GM20431 (cell line): ENCODE measurements around the gene EPS15.
"Not testable (repeated sequence)": the region's sequence is repeated elsewhere in the genome, so short reads cannot be mapped to it uniquely, and the experiment has no call there.

Experiments
- in situ Hi-C: fragments of 300-500 bp; cut with MseI, MboI; formaldehyde crosslinking; loops from one replicate; pipeline ENCODE4 v1.15.0; 2020; ENCODE audit warnings: low sequenced_read_pairs; ENCODE audit not compliant: unreplicated experiment

EPS15 gene

DNA sequence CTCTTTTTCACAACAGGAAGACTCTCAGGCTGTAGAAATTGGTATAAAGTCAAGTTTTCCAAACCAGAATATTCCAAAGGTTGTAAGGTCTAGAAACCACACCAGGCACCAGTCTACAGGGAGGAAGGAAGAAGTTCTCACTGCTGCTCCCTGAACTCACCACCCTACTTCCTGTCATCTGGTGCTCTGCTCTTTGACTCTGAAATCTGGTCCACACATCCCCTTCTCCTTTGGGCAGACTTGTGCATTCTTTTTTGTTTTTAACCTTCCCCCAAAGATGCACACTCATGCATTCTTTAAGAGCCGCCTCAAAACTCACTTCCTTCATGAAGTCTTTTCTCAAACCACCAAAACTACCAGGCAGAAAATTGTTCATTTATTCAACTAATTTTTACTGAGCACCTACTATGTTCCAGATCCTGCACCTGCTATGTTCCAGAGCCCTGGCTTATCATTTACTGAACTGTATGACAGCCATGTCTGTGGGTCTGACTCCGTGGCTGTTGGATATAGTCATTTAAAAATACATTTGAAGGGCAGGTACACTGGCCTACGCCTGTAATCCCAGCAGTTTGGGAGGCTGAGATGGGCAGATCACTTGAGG lies 30.1 kb upstream of the EPS15 start:
- in situ Hi-C loops, result no loop called here

DNA sequence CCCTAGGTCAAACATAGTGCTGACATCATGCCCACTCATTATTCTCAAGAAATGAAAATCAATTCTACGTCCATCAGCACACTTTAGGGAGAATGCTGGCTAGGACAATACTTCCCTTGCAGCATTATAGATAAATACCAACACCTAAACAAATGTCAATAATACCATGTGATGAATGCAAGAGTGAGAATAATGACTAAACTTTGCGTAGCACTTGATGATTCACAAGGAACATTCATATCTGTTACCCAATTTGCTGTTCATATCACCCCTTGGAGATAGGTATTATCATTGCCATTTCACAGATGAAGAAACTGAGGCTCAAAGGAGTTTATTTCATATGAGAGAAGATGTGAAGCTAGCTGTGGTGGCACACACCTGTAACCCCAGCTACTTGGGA lies 24.8 kb upstream of the EPS15 start:
- in situ Hi-C loops, result no loop called here

DNA sequence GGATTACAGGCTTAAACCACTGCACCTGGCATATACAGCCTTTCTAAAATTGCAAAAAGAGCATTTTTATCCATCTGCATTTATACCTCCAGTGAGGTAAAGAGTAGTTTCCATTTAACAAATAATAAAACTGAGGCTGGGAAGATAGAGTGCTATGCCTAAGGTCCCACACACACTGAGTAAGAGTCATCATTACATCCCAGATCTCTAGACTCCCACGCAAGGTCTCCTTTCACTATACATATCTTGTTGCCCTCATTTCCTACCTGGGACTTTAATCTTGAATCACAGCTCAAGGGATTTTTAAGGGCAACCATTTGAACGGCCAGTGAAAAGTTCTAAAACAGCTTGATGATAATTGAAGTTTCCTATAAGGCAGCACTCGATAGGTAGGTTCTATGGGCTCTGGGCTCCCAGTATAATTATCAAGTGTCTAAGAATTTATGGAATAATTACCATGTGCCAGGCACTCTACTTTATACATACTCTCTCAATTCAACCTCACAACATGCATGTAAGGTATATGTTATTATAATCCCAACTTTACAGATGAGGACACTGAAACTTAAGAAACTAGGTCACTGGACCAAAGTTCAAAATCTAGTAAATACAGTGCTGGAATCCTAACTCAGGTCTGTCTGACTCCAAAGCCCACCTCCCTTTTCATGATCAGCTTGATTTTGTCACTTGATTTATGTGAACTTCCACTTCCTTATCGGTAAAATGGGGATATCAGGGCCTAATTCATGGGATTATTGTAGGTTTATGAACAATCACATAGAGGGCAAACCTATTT lies 23.3 kb upstream of the EPS15 start:
- in situ Hi-C loops, result no loop called here

DNA sequence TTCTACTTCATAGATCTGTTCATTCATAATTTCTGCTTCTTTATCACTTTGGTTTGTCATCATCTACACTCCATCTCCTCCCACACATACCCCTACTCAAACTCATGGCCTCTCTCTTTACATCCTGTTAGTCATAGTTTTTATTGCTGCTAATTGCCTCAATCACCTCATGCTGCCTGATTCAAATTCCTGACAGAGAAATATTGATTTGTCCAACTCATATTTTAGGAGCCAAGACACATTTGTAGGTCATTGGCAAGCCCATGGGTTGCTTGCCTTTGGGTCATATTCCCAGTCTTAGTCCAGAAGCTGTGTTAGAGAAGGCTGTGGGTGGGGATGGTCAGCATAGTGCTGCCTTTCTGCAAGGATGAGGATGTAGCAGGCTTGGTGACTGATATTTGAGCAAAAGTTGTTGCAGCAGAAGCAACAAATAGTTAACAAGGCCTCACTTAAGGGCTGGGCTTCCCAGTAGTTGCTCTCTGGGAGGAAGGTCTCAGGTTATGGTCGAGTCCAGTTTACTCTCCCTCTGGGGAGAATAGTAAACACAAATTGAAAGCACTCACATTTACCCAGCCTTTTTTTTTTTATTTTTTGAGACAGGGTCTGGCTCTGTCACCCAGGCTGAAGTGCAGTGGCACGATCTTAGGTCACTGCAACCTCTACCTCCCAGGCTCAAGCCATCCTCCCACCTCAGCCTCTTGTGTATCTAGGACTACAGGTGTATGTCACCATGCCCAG lies 22.4 kb upstream of the EPS15 start:
- in situ Hi-C loops, result no loop called here

DNA sequence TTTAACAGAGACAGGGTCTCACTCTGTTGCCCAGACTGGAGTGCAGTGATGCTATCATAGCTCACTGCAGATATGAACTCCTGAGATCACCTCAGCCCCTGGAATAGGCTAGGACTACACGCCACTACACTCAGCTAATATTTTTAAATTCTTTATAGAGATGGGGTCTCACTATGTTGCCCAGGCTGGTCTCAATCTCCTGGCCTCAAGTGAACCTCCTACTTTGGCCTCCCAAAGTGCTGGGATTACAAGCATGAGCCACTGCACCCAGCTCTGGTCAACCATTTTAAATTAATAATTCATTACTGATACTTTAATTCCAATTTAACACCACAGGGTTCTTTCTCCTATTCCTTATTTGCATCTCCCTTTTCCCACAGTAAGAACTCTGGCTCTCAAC lies 18.5 kb upstream of the EPS15 start:
- in situ Hi-C loops, result no loop called here

DNA sequence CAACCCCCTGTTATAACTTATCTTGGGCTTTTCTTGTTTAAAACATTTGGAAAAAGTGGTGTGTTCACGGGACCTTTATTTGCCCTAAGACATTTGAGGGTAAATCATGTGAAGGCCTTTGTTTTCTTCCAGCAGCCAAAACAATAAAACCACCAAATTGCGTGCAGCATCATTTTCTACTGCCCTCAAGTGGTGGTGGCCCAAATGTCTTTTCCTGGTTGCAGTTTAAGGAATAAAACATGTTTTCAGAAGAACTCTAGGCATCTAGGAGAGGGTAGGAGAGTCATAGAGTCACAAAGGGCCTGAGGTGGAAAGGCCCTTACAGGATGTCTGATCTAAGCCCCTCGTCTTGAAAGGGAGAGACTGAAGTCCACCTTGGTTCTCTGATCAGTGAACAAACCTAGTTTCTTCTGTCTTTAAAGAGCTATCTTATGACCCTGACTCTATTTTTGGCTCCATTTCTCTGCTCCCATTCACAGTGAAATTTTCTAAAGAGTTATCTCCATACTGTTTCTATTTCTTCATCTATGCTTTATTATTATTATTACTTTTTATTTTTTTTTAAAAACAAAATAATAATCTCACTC lies 16.0 kb upstream of the EPS15 start:
- in situ Hi-C loops, result no loop called here

DNA sequence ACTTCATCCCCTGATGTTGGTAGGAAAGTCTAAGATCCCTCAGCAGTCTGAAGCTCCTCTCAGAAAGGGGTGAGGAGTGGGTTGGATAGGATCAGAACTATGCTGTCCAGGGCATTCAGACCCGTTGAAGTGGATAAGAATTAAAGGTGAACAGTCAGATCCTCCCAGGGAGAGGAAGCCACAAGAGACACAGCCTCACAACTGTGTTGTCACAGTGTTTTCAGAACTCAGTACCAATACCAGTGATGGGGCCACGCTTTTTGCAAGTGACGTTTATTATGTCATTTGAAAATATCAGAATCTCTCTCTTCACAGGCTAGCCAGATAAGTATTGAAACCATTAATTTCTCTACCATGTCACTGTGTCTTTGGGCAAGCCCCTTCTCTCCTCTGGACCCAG lies 15.4 kb upstream of the EPS15 start:
- in situ Hi-C loops, result no loop called here

DNA sequence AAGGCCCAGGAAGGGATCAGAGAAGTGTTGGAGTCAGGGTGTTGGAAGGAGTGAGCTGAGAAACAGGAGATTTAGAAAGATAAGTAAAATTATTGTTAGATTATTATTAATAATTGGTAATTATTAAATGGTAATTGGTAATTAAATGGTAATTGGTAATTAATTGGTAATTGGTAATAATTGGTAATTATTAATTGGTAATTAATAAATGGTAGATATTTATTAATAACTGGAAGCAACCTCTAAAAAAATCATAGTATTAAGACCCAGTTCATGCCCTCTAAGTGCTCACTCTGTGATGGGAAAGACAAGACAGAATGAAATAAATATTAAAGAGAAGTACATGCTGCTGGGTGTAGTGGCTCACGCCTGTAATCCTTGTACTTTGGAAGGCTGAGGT lies 13.8 kb upstream of the EPS15 start:
- in situ Hi-C loops, result no loop called here

DNA sequence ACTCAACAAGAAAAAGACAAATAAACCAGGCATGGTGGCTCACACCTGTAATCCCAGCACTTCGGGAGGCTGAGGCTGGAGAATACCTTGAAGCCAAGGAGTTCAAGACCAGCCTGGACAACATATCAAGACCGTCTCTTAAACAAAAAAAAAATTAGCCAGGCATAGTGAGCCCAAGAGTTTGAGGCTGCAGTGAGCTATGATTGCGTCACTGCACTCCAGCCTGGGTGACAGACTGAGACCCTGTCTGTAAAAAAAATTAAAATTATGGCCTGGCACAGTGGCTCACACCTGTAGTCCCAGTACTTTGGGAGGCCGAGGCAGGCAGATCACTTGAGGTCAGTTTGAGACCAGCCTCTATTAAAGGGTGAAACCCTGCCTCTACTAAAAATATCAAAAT lies 11.4 kb upstream of the EPS15 start:
- in situ Hi-C loops, result not testable (repeated sequence)

DNA sequence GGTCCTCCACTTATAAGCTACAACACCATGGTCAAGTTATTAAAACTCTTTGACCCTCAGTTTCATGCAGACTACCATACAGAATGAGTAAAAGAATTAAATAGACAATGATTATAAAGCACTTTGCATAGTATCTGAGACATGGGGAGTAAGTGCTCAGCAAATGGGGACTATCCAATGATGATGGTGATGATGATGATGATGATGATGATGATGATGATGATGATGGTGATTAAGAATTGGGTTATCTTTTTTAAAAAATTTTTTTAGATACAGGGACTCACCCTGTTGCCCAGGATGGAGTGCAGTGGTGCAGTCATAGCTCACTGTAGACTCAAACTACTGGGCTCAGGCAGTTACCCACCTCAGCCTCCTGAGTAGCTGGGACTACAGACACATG lies 8.1 kb upstream of the EPS15 start:
- in situ Hi-C loops, result no loop called here

DNA sequence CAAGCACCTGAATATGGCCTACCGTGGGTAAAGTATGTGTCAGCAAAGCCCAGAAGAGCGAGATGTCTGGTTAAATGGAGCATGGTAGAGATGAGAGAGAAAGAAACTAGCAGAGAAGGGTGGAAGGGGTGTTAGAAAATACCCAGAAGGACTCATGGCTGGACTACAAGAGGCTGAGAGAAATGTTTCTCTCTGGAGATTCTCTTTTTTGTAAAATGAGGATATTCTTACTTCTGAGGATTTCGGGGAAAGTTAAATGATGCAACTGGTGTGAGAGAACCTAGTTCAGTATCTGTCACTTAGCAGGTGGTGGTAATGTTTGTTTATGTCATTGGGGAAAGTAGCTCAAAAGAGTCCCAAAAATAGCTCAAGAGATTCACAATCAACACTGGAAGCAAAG lies 7.2 kb upstream of the EPS15 start:
- in situ Hi-C loops, result no loop called here

DNA sequence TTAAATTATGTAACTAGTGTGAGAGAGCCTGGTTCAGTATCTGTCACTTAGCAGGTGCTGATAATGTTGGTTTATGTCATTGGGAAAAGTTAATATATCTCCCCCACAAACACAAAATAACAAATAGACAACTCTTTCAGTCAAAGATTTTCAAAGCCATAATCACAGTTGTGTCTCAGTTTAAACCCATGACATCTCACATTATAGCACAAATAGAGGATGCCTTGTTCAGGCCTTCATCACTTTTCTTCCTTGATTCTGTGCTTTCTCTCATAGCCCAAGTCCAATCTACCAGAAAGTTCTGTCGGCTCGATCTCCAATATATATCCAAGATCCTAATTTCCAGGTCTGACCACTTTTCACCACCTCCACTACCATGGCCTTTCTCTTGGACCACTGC lies 6.2 kb upstream of the EPS15 start:
- in situ Hi-C loops, result no loop called here

DNA sequence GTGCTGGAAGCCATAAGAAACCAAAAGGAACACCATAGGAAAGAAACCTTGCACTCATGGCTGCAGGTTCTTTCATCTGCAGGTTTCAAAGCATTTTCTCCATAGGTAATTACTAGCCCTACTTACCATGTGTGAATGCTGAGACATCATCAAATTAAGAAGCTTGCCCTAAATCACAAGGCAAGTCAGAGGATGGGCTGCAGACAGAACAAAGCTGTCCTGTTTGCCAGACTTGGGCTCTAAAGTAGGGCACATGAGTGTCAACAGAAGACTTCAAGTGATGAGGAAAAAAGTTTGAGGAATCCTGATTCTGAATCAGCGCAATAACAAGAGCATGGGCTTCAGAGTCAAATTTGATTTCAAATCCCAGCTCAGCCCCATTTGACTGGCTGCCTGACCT lies 5.8 kb upstream of the EPS15 start:
- in situ Hi-C loops, result no loop called here

DNA sequence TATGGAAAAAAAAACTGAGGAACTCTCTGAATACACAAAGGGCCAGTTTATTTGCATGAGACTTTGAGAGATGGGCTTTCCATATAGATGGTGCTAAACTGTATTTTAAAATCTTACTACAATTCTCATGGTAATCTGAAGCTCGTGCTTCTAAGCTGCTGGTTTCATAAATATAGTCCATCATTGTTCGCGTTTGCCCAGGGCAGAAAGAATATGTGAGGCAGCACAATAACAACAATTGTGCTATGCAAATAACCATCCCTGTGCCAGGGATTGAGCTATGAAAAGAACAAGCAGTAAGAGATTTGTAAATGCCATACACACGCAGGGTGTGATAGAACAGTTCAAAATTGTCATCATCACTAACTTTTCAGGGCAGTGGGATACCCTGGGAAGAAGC lies 4.9 kb upstream of the EPS15 start:
- in situ Hi-C loops, result no loop called here

DNA sequence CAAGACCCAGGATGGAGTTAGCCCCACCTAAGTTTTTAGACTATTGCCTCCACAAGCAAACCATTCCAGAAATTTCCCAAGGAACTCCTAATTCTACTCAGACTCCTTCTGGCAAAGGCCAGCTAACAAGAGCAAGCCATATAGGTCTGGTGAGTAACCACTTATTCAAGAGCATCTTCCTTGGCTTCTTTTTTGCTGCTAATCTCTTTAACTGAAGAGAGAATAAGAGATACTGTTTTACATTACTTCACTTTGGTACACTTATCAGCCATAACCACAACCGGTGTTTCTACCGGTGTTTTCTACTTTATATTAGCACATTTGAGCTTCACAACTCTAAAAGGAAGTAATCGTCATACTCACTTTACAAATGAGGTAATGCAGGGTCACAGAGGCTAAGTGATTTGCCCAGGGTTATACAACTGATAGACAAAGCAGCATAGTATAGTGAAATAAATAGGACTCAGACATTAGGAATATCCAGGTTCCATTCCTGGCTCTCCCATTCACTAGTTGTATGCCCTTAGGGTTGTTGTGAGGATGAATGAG lies 1.7 kb upstream of the EPS15 start:
- in situ Hi-C loops, result no loop called here

DNA sequence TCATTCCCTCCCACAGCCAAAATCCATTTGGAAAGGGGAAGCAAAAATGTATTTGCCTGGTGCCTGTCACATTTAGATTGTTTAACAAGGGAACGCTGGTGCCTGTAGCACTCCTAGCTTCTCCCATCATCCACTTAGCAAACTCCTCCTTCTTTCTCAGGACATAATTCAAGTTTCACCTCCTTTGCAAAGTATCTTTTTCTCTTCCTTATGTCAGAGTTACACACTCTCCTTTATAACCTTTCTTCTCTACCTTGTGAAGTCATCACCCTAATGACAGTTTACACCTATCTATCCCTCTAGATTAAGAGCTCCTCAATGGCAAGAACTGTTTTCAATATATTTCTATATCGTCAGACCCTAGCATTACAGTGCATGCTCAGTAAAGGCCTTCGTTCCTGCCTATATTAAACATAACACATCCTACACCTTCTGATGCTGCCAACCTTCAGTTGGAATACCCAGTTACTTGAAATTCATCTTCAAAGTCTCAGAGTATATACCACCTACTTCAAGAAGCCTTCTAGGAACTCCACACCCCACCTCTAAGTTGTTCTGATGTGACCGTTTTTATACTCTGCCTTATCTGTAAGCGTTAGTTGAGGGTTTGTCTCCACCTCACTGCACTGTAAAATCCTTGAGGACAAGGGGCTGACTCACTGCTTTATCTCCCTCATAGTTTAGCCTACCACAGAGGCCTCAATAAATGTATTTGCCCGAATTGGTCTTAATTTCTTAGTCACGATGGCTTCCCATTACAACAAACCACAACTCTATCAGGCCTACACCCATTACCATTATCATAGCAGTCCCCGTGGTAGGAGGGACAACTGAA lies 1.0 kb upstream of the EPS15 start:
- in situ Hi-C loops, result no loop called here

DNA sequence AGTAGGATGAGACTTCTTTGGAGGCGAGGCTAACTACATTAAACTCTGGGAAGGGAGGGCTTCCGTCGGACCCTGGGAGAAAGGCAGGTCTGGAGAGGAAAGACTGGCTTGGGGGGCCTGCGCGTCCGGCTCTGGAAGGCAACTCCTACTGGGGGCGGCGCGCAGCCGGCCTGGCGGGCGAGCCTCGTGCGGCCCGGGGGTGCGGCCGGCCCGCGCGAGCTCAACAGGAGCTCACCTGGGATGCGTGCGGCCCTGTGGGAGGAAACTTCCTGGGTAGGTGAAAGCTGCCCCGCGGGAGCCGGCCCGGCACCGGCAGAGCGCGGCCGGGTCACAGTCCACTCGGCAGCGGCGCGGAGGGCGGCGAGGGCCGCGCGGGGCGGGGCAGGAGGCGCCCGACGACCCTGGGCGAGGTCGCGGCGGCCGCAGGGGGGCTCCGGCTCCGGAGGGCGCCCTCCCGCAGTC lies 449 bp downstream of the EPS15 start:
- in situ Hi-C loops, result no loop called here

DNA sequence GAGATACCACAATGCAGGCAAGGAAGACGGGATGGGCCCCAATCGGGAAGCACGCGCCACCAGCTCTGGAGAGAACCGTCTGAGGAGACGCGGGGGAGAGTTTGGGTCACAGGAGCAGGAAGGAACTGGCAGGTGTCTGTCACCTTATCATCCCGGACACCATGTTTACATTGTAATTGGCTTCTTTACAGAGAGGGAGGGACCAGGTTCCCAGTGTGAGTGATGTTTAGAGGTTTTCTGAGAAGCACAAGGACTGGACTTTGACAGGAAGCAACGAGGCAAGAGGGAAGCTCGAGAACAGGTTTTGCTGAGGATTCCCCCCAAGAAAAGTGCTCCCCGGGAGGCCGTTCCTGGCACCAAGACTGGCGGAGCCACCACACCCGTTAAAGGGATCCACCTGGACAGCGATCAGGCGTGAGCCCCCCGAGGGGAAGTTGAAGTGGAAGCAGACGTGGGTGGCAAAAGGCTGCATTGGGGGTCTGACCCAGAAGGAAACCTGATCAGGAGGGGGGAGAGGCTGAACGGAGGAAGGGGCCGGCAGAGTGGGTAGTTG lies 957 bp downstream of the EPS15 start:
- in situ Hi-C loops, result no loop called here

DNA sequence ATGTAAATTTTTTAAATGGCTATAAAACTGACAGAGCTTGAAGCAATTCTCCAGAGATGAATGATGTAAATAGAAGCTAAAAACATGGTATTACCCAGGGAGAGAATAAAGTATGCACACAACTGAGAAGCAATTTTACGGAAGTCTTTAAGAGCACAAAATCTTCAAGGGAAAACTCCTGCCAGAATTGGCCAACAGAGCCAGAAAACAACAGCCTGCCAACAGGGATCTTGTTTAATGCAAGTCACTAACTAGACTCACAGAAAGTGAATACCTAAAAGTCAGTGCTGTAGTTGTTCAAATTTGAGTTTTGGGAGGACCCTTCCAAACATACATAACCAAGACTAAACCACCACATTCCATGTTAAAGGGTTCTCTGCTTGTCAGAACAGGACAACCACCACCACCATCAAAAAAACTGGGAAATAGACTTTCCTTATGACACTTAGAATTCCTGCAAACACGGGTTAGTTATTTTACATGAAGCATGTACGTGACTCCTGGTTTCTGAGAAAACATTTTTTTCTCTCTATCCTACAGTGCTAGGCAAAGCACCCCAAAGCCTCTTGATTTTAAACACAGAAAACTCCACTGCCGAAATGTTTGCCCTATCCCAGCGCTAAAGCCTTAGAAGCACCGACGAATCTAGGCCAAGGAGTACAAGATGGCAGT lies 1.6 kb downstream of the EPS15 start:
- in situ Hi-C loops, result no loop called here
